GM20431 (cell line): ENCODE measurements around the gene DAP3.
"Not testable (repeated sequence)": the region's sequence is repeated elsewhere in the genome, so short reads cannot be mapped to it uniquely, and the experiment has no call there.

ENCODE experiments used
- in situ Hi-C: fragments of 300-500 bp; cut with MseI, MboI; formaldehyde crosslinking; loops from one replicate; pipeline ENCODE4 v1.15.0; 2020; ENCODE audit warnings: low sequenced_read_pairs; ENCODE audit not compliant: unreplicated experiment

The DAP3 gene

GRCh38 chr1:155680531-155680930, 8.4 kb upstream of the DAP3 start:
- in situ Hi-C loops = no loop called here

DNA sequence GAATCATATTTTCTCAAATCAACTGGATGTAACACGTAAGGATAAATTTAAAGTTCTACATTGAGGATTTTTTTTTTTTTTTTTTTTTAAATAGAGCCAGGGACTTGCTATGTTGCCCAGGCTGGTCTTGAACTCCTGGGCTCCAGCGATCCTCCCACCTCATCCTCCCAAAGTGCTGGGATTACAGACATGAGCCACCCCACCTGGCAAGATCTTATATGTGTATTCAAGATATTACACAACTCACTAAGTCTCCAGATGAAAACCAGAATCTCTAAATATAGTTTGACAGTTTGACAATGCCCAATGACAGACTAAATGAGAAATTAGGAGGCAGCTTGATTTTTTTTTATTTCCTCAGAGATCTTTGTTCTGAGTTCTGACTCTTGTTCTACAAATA, 7.1 kb upstream of the DAP3 start:
- in situ Hi-C loops = no loop called here

GRCh38 chr1:155687705-155688323, 1.1 kb upstream of the DAP3 start:
- in situ Hi-C loops = not testable (repeated sequence)

- in situ Hi-C loops = no loop called here
Observed at GRCh38 chr1:155688324-155689080, 389 bp upstream of the DAP3 start, which contains the start of gene YY1AP1. Gene YY1AP1, minus strand, starts transcription at chr1:155688774. Its CDS starts 8,338 bp downstream, at chr1:155680436.

DNA sequence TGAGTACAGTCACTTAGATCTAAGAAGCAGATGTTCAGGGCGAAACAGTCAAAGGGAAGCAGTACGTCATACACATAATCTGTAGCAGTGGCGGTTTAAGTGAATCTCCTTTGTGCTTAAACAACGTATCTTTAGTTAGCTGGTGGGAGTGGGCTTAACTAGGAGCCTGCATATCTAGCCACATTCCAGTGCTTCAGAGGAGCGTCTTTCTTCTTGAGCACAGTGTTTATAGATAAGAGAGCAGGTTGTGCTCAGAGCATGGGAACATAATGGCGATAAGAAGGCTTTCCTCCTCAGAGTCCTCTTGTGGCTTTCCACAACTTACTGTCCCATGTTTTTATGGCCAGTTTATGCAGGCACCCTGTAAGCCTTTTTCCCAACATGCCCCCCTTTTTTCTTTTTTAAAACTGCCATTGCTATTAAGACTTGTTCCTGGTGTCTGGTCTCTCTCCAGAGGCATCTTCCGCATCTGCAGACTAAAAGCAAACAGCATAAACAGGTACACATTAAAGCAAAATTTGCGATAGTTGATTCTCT, 3.2 kb downstream of the DAP3 start:
- in situ Hi-C loops = no loop called here

GRCh38 chr1:155694167-155694566, 5.3 kb downstream of the DAP3 start:
- in situ Hi-C loops = no loop called here

GRCh38 chr1:155695072-155695471, 6.2 kb downstream of the DAP3 start:
- in situ Hi-C loops = no loop called here

DNA sequence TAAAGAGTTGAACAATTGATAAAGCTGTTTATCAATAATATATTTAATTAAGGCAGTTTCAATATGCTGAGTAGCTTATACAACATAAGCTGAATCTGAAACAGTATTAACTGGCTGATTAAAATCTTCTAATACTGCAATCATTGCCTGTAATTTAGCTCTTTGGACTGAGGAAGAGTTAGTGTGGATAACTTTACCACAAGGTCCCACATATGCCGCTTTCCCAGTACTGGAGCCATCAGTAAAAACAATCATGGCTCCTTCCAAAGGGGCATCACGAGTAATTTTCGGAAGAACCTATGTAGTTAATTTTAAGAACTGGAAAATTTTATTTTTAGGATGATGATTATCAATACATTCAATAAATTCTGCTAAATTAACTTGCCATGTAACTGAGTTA, 6.7 kb downstream of the DAP3 start:
- in situ Hi-C loops = no loop called here

- in situ Hi-C loops = no loop called here
Observed at GRCh38 chr1:155696524-155696923, 7.6 kb downstream of the DAP3 start.

GRCh38 chr1:155697046-155697445, 8.2 kb downstream of the DAP3 start:
- in situ Hi-C loops = no loop called here

GRCh38 chr1:155697616-155698015, 8.7 kb downstream of the DAP3 start:
- in situ Hi-C loops = not testable (repeated sequence)

- in situ Hi-C loops = no loop called here
Observed at GRCh38 chr1:155698382-155699038, 9.6 kb downstream of the DAP3 start.

GRCh38 chr1:155699062-155699461, 10.2 kb downstream of the DAP3 start:
- in situ Hi-C loops = not testable (repeated sequence)

DNA sequence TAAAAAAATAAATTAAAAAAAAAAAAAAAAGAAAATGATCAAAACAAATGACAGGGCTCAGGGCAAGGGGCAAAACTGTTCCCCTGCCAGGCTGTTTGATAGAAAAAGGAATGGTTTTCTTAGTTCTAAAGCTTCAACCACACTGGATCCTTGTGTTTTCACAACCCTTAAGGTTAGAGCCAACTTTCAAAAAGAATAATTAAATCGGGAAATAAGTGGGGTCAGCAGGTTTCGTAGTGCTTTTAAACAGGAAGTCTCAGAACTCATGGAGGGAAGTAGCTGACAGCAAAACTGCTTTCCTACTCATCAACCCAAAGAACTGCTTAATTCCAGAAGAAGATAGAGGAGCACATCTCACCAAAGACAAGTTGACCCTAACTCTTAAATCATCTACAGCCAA, 12.8 kb downstream of the DAP3 start:
- in situ Hi-C loops = not testable (repeated sequence)

GRCh38 chr1:155703216-155703615, 14.3 kb downstream of the DAP3 start:
- in situ Hi-C loops = no loop called here

GRCh38 chr1:155704414-155704813, 15.5 kb downstream of the DAP3 start:
- in situ Hi-C loops = not testable (repeated sequence)

DNA sequence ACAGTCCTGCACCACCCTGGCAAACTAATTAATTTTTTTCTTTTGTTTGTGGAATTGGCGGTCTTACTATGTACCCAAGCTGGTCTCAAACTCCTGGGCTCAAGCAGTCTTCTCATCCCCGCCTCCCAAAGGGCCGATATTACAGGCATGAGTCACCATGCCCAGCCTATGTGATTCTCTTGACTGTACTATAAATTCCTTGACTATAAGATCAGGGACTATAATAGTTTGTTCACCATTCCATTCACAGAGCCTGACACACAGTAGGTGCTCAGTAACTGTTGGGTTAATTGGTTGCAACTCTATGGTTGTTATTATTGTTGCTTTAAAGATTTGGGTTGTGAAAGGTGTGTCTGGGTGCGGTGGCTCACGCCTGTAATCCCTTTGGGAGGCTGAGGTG, 17.2 kb downstream of the DAP3 start:
- in situ Hi-C loops = no loop called here

DNA sequence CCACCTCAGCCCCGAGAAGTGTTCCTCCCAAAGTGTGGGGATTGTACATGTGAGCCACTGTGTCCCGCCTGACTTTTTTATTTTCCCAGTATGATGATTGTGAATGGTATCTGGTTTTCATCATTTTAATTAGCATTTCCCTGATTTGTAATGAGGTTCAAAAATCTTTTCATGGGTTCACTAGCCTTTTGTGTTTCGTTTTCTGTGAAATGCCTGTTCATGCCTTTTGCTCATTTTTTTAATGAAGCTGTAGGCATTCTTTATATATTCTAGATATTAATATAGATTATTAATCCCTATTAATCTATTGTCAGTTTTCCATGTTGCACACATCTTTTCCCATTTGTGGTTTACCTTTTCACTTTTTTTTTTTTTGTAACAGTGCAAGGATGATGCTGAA, 20.5 kb downstream of the DAP3 start:
- in situ Hi-C loops = no loop called here

DNA sequence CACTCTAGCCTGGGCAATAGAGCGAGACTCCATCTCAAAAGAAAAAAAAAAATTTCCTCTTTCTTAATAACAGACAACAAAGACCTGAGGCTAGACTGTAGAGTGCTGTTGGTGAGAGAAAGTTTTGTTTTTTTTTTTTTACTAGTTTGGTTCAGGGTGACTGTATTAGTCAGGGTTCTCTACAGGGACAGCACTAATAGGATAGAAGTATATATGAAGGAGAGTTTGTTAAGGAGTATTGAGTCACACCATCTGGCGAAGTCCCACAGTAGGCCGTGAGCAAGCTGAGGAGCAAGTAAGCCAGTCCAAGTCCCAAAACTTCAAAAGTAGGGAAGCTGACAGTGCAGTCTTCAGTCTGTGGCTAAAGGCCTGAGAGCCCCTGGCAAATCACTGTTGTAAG, 22.6 kb downstream of the DAP3 start:
- in situ Hi-C loops = not testable (repeated sequence)

DNA sequence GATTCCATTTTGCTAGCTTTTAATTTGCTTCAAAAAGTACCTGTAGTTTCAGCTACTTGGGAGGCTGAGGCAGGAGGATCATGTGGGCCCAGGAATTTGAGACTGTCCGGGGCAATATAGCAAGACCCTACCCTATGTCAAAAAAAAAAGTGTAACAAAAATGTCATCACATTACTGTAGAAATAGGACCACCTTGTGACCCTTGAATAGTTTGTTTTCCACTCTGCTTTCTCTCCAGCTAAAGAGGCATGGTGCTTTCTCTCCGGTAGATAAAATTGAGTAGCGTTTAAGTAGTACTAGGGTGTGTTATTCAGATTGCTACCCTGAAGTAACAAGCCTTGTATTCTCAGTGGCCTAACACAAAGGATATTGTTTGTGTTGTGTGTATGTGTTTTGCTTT, 23.7 kb downstream of the DAP3 start:
- in situ Hi-C loops = not testable (repeated sequence)

- in situ Hi-C loops = no loop called here
Observed at GRCh38 chr1:155713075-155713474, 24.2 kb downstream of the DAP3 start.
